CD4-positive, alpha-beta T cell treated with Interleukin-6 for 4 hours (primary cell): Measurements from ENCODE around the gene POU2AF1.

ENCODE experiments used
- DNase-seq: peaks from one replicate; pipeline ENCODE4 v3.0.0-alpha.2; 2020; ENCODE audit warnings: mixed read lengths

The POU2AF1 gene, protein sequence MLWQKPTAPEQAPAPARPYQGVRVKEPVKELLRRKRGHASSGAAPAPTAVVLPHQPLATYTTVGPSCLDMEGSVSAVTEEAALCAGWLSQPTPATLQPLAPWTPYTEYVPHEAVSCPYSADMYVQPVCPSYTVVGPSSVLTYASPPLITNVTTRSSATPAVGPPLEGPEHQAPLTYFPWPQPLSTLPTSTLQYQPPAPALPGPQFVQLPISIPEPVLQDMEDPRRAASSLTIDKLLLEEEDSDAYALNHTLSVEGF

DNA sequence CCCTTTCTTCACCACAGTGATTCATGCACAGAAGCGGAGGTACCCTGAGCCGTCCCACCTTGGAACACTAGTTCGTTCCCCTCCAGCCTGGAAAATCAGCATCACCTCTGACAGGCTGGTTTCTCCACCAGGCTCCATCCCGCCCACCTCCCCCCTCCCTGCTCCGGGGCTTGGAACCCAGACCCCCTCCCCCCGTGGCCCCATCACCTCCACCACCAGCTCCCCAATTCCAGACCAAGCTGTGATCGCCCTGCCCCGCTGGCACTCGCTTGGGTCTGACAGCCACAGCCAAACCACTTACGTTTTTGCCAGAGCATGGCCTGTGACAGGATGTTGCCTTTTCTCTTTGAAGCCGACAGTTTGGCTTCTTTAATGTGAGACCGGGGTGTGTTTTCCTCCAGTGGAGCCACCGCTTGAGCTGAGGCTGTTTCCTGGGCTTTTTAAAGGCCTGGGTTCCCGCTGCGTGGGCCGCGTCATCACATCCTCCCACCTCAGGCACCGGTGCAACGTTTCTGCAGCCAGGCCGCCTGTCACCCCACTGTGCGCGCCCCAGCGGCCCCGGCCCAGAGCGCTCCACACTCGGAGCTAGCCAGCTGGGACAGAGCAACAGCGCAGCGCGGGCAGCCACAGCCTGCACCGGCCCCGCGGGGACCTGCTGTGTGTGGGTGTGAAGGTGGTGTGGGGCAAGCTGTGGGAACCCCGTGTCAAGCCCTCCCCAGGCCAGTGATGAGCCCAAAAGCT lies at the start of gene POU2AF1:
Gene POU2AF1 (minus strand): TSS at position 415 of the 741 bp plus-strand sequence. CDS start 98 bp downstream, at position 317.
- peak; percentile 78 for DNase-seq

DNA sequence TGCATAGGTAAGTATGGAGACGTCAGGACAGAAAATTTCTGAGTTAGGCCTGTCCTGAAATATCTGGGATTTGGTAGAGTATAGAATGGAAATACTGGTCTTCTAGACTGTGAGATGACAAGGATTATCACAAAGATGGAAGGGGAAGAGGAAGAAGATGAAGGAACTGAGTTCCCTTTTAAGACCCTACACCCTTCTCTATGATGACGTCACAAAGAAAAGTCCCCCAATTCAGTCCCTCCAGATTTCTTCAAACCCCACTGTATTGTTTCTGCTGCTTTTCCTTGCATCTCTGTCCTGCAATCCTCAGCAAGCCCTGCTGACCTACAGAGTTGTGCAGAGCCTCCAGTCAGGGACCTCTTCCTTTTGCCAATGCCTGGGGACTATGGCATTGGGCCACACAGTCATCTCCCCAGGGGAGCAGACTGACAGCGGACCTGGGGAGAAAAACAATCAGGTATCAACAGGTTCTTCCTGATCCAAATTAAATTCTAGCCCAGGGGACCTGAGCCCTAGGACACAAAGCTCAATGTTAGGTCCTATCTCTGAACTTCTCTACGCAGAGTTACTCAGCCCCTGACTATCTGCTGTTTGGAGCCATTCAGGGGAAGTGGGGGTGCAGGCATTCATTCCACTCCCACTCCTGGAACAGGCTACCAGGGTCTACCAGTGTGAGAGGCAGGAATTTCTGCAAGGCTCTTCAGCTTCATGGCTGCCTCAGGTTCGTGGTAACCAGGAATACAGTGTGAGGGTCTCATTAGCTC lies 49.2 kb upstream of the POU2AF1 start:
- no peak for DNase-seq

DNA sequence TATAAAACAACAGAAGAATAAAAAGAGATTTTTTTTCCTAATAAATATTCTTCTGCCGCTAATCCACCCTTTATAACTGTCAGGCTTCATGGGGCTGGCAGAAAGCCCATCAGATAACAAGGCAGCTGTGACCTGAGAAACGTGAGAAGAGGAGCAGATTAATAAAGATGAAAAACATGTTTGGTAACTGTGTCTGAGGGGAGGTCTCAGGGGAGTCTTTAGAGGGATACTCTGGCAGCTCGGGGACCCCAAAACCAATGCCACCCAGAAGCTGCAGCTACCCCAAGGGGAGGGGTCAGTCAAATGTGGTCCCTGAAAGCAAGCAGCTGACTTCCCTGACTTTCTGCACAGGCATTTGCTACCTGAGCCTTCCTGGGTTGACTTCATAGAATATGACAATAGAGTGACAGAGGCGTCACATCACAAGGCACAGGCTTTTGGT lies 48.4 kb upstream of the POU2AF1 start:
- no peak for DNase-seq

DNA sequence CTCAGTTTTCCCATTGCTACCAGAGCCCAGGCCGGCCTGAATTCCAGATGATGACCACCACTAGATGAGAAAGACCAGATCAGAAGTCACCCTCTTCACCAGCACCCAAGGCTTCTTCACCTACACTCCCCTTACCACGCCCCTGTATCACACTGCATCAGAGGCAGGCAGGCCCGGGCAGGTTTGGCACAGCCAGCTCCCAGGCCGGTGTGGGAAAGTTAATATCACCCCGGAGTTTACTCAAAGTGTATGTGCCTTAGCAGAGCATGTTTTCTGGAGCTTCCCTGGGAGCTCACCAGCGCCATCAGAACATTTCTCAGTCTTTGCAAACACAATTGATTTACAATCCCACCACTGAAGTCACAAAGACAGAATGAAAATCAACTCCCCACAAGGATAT lies 47.5 kb upstream of the POU2AF1 start:
- no peak for DNase-seq

DNA sequence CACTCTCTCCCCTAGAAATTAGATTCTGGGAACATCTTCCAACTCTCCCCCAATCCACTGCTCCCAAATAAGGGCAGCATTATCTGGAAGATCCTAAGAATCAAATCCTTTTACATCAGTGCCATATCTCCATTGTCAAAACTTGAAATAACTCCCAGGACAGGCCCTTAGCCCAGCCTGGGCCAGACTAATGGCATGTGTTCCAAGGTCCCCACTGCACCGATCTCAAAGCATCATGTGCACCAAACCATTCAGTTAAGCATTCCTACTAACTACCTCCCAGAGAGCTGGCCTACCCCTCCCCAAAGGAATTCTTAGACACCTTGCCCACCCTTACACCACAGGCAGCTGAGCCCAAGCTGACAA lies 44.2 kb upstream of the POU2AF1 start:
- DNase-seq, result no peak

DNA sequence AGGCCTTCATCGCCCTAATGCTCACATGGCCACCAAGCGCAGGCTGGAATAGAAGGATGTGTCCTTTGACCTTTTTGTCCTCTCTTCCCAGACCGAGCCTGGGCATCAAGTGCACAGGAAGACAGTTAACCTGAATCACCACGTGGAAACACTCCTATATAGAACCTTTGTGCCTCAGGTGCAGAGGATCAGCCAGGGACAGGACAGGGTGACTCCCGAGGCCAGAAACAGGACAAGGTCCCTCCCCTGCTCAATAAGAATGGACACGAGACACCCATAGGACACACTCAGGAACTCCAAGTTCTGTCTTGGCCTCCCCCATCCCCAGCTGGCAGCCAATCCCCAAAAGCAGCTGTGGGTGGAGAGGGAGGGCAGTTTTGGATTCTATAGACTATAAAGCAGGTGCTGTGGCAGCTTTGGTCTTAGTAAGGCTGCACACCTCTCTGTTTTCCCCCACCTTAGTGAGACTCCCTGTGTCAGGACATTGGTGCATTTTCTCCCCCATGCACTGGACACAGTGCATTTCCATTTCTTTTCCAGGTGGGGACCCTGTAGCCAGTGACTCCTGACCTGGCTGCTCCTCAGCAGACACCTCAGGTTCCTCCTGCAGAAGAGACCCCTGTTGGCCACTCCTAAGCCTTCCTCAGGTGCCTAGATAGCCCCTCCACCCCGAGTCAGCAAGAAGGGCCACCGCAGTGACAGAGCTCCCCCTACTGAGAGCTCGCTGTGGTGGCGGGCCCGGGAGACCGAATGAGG lies 43.6 kb upstream of the POU2AF1 start:
- DNase-seq, result peak; percentile 53

DNA sequence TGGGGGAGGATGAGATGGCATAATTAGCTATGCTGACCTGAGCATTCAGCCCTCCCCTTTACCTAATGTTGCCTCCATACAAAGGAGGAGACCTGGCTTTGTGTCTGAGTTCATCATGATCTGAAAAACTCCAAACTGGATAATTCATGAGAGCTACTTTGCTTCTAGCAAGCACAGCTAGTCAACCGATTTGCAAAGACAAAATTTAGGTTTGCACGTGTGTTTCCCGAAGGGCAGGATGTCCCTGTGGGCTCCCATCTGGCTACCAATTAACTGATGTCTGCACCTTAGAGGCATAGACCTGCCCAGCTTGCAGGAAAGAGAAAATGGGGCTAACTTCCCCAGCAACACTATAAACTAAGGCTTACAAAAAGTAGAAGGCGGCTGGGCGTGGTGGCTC lies 42.2 kb upstream of the POU2AF1 start:
- DNase-seq, result no peak

DNA sequence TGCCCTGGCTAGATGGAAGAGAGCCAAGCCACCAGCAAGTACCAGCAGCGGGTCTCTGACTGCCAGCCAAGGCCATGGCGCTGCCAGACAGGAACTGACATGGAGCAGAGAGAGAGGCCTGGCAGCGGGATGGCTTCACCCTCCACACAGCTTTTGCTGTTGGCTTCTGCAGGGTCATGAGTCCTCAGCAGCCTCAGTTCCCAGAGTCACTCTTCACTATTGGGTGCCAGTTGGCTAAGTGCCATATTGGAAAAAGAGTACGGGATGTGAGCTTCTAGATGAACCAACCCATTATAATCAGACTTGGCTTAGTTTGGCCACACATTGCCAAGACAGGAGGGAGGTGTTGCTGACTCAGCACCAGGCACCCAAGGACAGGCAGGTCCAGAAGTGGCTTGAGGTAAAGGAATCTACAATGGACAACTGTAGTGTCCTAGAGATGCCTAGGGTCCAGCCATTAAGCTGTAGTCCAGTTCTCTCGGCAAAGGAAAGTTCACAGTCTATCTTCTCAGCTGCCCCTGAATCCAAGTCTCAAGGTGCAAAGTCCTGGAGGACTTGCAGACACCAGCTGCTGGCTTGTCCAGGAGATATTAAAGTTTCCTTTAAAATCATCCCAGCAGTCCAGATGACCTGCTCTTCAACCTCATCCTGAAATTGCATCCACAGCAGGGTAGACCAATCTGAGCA lies 40.7 kb upstream of the POU2AF1 start:
- DNase-seq, result no peak

DNA sequence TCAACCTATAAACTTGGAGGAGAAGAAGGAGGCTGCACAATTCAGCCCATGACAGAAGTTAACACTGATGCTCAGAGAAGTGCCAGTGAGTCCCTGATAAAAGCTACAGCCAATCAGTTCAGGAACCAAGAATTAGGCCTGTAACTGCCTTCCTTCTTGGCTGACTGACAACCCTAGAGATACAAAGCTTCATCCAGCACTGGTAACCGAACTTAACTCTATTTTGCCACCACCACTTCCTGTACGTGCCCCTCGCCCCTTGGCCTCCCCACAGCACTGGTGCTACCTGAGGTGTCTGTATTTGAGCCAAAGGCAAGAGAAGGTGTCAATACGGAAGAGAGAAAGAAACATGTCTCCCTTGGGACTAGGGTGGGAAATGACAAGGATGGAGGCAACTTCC lies 40.1 kb upstream of the POU2AF1 start:
- no peak for DNase-seq

DNA sequence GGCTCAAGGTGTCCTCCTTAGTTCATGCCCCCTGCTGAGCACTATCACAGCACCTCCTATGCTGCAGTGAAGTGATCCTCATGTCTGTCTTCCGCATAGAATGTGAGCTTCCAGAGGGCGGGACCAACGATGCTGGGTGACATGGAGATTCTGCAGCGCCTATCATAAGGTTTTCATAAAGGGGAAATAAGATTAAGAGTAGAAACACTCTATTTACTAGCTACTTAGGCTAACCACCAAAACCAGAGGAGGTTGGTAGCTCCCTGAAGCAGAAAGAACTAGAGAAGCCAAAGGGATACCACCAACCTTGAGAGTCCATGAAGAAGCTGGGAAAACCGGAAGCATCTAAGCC lies 39.3 kb upstream of the POU2AF1 start:
- DNase-seq, result no peak

DNA sequence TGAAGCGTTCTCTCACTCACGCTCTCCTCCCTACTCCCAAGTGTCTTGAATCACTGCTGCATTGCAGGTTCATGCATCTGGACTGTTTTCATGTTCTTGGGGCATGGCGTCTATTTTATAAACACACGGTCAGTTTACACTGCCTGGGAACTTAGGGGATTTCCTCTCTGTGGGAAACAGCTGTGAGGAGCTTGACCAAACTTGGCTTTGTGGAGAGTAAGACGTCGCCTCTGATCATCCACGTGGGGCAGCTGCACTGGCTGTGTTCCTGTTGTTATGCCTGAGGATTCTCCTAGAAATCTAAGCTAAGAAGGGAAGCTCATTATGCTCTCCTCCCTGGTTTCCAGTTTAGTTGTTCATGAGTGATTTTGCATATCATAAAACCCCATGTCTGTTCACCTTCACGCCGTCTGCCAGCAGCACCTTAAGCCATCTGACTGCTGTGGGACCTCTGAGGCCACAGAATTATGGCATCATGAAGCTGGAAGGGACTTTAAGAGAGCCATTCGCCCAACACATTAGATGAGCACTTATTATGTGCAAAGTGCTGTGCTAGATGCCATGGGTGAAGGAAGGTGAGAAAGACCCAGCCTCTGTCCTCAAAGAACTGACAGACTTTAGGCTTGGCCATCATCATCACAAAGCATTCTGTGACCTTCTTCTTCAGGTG lies 38.8 kb upstream of the POU2AF1 start:
- no peak for DNase-seq

DNA sequence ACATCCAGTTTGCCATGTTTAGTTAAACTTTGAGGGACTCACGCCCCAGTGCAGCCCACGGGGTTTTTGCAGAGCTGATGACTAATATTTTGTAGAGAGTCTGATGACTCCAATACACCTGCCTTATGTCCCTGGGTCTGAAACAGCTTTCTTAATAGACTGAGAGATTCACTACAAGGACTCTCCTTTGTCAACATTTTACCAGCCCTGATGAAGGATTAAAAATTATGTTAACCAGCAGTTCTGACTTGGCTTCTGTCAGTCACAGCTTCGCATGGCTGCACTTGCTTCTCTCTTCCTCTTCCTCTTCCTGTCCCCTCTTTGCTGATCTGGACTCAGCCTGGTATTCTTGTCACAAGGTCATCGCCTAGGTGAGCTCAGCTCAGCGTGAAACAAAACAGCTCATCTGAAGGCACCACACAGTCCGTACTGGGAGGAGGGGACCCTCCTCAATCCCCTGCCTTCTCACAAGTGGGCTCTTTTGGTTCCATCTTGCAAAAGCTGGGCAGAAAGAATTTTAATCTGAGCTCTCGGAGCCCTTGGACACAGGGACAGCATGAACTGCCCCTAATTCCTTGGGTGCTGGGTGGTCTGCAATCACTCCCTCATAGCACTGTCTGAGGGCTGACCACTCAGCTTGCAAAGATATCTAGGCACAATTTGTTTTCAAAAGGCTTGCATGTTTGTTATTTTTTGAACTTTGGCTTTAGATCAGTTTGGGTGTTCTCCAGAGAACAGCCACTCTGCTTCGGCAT lies 38.1 kb upstream of the POU2AF1 start:
- peak; percentile 9 for DNase-seq

DNA sequence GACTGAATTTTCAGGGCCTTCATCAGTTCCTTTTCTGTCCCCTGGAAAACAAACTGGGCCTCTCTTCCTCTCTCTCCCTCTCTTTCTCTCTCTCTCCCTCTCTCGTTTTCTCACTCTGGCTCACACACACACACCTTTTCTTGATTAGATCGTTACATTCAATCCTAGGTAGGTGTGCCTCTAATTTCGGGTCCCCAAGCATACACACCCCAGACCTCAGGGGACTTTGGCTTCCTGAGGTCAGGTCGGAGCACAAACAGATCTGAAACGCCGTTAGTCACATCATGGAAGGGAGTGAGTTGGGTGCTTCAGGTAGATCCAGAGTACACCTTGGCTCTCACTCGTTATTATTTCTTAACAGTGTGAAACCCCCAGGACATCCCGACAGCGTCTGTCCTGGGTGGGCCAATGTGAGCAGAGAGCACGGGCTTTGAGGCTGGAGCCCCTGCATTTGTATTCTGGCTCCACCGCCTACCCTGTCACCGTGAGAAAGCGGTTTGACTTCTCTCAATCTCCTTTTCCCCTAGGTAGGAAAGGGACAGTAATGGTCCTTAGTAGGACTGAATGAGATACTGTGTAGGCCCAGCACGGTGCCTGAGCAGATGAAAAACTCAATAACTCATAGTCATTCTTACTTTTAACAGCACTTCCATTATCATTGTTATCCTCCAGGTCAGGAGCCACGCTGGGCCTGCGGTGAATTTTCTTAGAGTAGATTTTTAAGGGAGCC lies 37.3 kb upstream of the POU2AF1 start:
- DNase-seq, result no peak

DNA sequence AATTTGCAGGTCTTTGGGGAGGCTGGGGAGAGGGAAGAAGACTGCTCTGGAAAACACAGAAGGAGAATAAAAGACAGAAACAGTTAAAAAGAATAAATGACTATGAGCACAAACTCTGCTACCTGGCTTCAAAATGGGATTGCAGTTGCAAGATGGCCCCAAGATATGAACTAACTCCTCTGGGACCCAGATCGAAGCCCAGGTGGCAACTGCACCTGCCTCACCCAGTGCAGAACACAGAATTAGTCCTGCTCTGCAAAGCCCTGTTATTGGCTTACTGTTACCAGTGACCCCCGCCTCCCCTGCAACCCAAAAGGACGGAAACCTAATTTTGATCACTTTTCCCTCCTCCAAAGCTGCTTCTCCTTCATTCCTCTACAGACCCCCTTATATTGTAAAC lies 35.9 kb upstream of the POU2AF1 start:
- no peak for DNase-seq

DNA sequence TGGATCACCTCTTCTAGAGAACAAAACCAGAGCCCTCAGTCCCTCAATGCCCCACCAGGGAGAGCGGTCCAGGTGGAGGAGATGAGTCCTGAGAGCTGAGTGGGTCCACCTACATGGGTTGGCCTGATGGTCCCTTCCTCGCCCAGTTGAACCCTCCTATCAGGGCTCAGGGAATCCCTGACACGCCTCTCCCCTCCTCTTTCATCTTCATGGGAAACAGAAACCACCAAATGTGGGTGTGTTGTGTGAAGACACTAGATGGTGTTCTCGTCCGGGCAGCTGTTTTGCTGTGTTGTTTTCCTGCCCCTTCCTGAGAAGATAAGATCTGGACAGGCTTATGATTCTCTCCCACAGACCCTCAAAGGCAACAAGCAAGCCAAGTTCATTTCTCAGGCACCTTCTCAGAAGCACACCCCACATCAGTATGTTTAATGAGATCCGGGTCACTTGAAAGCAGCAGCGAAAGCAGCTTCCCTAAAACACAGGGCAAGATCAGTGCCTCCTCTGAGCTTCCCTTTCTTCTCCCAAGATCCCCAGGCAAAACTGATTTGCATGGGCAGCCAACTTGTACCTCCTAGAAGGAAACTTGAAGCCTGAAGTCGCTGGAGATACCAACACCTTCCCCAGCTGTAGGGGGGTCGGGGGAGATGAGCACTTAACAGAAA lies 35.3 kb upstream of the POU2AF1 start:
- no peak for DNase-seq

DNA sequence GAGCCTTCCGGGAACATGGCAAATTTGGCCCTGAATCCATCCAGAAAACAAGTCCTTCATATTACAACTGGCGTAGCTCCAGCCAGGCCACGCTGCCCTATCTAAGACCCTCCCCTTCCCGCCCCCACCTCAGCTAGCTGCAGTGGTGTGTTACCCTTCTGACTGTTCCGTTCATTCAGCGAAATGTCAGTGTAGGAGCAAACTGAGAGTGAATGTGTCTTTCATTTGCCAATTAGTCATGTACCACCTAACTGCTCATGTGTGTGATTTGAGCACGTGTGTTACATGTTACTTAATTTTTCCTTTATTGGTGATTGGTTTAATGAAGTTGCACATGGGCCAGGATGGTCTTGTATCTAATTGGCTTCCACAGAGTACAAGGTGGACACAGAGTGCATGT lies 34.8 kb upstream of the POU2AF1 start:
- DNase-seq, result no peak

DNA sequence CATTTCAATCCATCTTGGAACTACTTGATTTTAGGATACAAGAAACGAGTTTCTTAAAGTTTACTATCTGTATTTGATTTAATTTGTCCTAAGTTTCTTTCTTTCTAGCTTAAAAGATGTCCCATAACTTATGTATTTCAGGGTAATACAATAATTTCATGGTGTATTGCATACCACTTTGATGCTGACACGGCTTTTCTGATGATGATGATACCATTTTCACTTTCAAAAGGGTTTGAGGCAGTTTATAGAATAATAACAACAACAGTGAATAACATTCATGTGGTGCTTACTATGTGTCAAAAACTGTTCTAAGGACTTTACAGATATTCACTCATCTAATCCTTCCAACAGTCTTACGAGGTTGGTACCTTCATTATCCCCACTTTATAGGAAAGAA lies 33.2 kb upstream of the POU2AF1 start:
- no peak for DNase-seq

DNA sequence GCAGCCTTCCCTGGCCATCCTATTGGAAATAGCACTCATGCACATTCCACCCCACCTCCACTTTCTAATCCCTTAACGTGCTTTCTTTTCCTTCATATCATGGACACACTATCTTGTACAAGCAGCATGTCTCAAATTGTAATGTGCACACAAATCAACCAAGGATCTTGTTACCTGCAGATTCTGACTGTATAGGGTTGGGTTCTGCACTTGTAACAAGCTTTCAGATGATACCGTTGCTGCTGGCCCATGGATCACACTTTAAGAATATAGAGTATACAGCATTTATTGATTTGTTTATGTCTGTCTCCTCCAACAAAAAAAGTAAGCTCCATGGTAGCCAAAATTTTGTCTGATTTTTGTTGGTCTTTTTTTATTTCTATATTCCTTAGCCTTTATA lies 32.4 kb upstream of the POU2AF1 start:
- no peak for DNase-seq

DNA sequence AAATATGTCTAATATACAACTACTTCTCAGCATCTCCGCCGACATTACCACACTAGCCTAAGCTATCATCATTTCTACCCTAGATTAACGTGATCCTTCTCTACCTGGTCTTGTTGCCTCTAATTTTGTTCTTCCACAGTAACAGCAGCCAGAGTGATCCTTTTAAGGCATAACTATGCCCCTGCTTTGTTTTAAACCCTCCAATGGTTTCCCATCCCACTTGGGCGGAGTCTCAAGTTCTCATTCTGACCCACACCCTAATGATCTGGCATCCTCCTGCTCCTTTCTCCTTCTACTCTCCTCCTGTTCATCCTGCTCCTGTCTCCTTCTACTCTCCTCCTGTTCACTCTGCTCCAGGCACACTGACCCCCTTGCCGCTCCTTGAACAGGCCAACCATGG lies 31.9 kb upstream of the POU2AF1 start:
- DNase-seq, result no peak

DNA sequence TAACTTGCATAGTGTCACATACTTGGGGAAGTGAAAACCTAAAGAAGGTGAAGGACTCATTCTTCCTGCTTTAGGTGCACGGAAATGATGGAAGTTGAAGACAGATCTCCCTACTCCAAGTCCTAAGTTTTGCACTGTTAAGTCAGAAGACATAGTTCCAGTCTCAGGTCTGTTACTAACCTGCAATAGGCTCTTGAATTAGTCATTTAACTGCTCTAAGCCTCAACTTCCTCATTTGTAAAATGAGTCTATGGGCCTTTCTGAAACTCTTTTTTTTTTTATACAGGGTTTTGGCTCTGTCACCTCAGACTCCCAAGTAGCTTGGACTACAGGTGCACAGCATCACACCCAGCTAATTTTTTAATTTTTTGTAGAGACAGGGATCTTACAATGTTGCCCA lies 30.8 kb upstream of the POU2AF1 start:
- no peak for DNase-seq
